ENCODE data around the gene ZSWIM9. TPM values are rescaled to one million over a fixed set of nuclear protein-coding genes. Genes with fewer than 3 reads are reported as not detected.

ZSWIM9 gene
- total and polyA plus RNA-seq, 4 donors: 0.25 to 2.5 (median 1.6) TPM

- no peaks in the 10 kb centered on the region for H3K27me3 ChIP-seq (ENCODE audit: control insufficient read depth in 4 of 4, insufficient read depth in 4 of 4, low read length in 3 of 4)
- peaks cover 0 to 6% (median under 1%) of the 10 kb centered on the region in 4 donors for H3K36me3 ChIP-seq (ENCODE audit: control insufficient read depth in 4 of 4, insufficient read depth in 3 of 4, low read depth in 1 of 4, low read length in 3 of 4)
- H3K9ac ChIP-seq (ENCODE audit: low read depth in 1 of 2, low read length in 2 of 2): no peak overlapping the region
- H3K4me3 ChIP-seq (ENCODE audit: low read depth in 1 of 3, low read length in 3 of 3): no peak overlapping the region
- 98% methylated on average over 3 of the region's 3 CpGs for WGBS
- no peak for DNase-seq (ENCODE audit: low spot score)
- TF ChIP-seq JUND (IDR thresholded peaks at IDR 0.05) (no peak), TAF1 (conservative IDR thresholded peaks at IDR 0.05) (no peak)
- no peak overlapping the region for H3K27ac ChIP-seq (ENCODE audit: low read depth in 1 of 2, low read length in 2 of 2)
- H3K9me3 ChIP-seq (ENCODE audit: control insufficient read depth in 4 of 4, low read length in 3 of 4): no peaks in the 10 kb centered on the region
- H3K4me1 ChIP-seq (ENCODE audit: control insufficient read depth in 4 of 4, insufficient read depth in 4 of 4, low read length in 3 of 4): peaks cover 0 to 4% (median 3%) of the 10 kb centered on the region in 4 donors
Measured at GRCh38 chr19:48247212-48247611, 76.7 kb downstream of the ZSWIM9 start.

Other genes with a start within 250 kb of the ZSWIM9 start
- gene BSPH1, start 178.5 kb upstream of the ZSWIM9 start, total RNA-seq: not detected
- not detected for gene BSPH1, start 178.5 kb upstream of the ZSWIM9 start, polyA plus RNA-seq
- not detected for gene ELSPBP1, start 176.0 kb upstream of the ZSWIM9 start, total RNA-seq
- gene ELSPBP1, start 176.0 kb upstream of the ZSWIM9 start, polyA plus RNA-seq: not detected
- gene CABP5, start 126.6 kb upstream of the ZSWIM9 start, total RNA-seq: not detected
- not detected for gene CABP5, start 126.6 kb upstream of the ZSWIM9 start, polyA plus RNA-seq
- gene PLA2G4C, start 59.9 kb upstream of the ZSWIM9 start, total RNA-seq: 1 to 10 TPM; 1.1 to 3.9 TPM
- gene PLA2G4C, start 59.9 kb upstream of the ZSWIM9 start, polyA plus RNA-seq: 1 to 10 TPM; 2.3 to 5.9 TPM
- 10 to 100 TPM in 1 of 2 donors, 1 to 10 TPM in 1; 6.3 to 61.5 TPM for gene LIG1, start 336 bp upstream of the ZSWIM9 start, total RNA-seq
- 1 to 10 TPM; 6.7 to 7.5 TPM for gene LIG1, start 336 bp upstream of the ZSWIM9 start, polyA plus RNA-seq
- 10 to 100 TPM; 30.9 to 36.3 TPM for gene CARD8, start 85.2 kb downstream of the ZSWIM9 start, total RNA-seq
- 10 to 100 TPM in 1 of 2 donors, 1 to 10 TPM in 1; 9.4 to 13.8 TPM for gene CARD8, start 85.2 kb downstream of the ZSWIM9 start, polyA plus RNA-seq
- 1 to 10 TPM in 1 of 2 donors, under 1 TPM in 1; 0.08 to 1.1 TPM for gene ZNF114, start 99.4 kb downstream of the ZSWIM9 start, total RNA-seq
- gene ZNF114, start 99.4 kb downstream of the ZSWIM9 start, polyA plus RNA-seq: under 1 TPM; 0.07 TPM
- gene EMP3, start 154.9 kb downstream of the ZSWIM9 start, total RNA-seq: 10 to 100 TPM in 1 of 2 donors, 1 to 10 TPM in 1; 4.5 to 16.6 TPM
- gene EMP3, start 154.9 kb downstream of the ZSWIM9 start, polyA plus RNA-seq: 10 to 100 TPM; 11.3 to 12.1 TPM
- 1 to 10 TPM; 3.2 to 5.4 TPM for gene TMEM143, start 193.3 kb downstream of the ZSWIM9 start, total RNA-seq
- gene TMEM143, start 193.3 kb downstream of the ZSWIM9 start, polyA plus RNA-seq: 10 to 100 TPM in 1 of 2 donors, 1 to 10 TPM in 1; 7.9 to 10.2 TPM
- gene SYNGR4, start 193.7 kb downstream of the ZSWIM9 start, total RNA-seq: not detected
- under 1 TPM in 1 of 2 donors, not detected in 1; 0.09 TPM for gene SYNGR4, start 193.7 kb downstream of the ZSWIM9 start, polyA plus RNA-seq
- gene KDELR1, start 220.9 kb downstream of the ZSWIM9 start, total RNA-seq: 10 to 100 TPM; 32.3 to 34.9 TPM
- gene KDELR1, start 220.9 kb downstream of the ZSWIM9 start, polyA plus RNA-seq: 10 to 100 TPM; 59.1 to 94.9 TPM
- gene GRIN2D, start 223.0 kb downstream of the ZSWIM9 start, total RNA-seq: under 1 TPM; 0.17 to 0.33 TPM
- under 1 TPM in 1 of 2 donors, not detected in 1; 0.13 TPM for gene GRIN2D, start 223.0 kb downstream of the ZSWIM9 start, polyA plus RNA-seq

Measured in liver (tissue), 9 donors.